OCI-LY1 (cell line): ENCODE data around the gene FBXO4.

ENCODE experiments used
- CTCF ChIP-seq: fragments of 200-600 bp; sonication (generic), shearing (Covaris generic); IDR thresholded peaks from 2 replicates; pipeline ENCODE4 v1.5.1; 2017; ENCODE audit warnings: mild to moderate bottlenecking, antibody characterized with exemption, low read length, moderate library complexity, mixed read lengths
- EZH2 ChIP-seq: fragments of 200-600 bp; sonication (generic), shearing (Covaris generic); IDR thresholded peaks from 2 replicates; pipeline ENCODE4 v1.8.0; 2017; ENCODE audit warnings: borderline replicate concordance, mixed run types, mild to moderate bottlenecking, antibody characterized with exemption, low read length, moderate library complexity, mixed read lengths

- TF ChIP-seq CTCF (peak; percentile 69), EZH2 (no peak)
Observed at GRCh38 chr5:41924872-41925554, at the start of gene FBXO4.
